ENCODE data around the gene CORT. TPM values are rescaled to one million over a fixed set of nuclear protein-coding genes. Genes with fewer than 3 reads are reported as not detected.
"Not testable (repeated sequence)": the region's sequence is repeated elsewhere in the genome, so short reads cannot be mapped to it uniquely, and the experiment has no call there.

CORT gene
- total RNA-seq, 1 experiment from 2014 or later, result not detected

DNA sequence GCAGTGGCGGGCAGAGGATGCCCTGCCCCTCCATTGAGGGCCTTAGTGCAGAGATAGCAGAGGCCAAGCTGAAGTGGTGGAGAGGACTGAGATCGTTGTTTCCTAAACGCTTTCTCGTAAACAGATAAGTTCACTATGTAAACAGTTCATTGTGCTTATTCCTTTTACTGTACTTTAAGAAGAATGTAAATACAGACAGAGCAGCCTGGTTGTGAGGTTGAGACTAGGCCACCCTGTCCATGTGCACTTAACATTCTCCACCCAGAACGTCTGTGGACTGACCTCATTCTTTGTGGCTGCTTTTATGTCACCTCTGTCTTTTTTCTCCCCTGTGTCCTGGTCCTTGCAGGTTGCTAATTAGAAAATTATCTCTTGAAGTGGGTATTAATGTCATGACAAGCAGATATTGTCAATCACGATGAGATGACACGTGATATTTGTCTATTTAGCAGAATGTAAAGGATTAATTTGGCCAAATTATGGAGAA lies 11.1 kb upstream of the CORT start:
- no peak for DNase-seq (ENCODE audit: low spot score)

DNA sequence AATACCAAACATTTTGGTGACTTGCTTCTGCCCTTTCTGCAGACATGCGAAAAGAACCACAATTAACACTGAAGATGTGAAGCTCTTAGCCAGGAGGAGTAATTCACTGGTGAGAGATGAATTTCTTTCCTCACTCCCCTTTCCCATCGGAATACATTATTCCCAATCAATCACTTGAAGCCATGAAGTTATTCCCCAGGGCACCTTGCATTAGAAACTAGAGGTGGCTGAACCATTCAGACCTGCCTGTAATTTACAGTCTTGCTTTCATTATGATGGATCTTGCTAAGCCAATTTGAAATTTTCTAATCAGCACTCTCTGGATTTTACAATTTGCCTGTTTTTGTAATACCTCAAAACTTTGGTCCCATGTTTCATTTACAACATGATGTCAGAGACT lies 9.5 kb upstream of the CORT start:
- no peak for DNase-seq (ENCODE audit: low spot score)

DNA sequence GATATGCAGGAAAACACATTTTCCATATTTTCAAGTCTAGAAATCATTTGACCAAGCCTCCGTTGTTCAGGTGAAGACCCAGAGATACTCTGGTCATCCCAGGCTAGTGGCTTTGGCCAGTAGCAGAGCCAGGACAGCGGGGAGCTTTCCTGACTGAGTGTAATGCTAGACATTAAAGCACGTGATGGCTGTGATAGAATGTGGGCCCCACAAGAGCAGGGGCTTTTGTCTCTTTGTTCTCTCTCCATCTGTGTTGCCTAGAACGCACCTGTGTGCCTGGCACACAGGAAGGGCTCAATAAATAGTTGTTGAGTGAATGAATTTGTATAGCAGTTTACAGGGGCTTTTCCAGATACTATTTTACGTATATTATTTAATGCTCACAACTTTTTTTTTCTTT lies 9.0 kb upstream of the CORT start:
- DNase-seq (ENCODE audit: low spot score), result no peak

DNA sequence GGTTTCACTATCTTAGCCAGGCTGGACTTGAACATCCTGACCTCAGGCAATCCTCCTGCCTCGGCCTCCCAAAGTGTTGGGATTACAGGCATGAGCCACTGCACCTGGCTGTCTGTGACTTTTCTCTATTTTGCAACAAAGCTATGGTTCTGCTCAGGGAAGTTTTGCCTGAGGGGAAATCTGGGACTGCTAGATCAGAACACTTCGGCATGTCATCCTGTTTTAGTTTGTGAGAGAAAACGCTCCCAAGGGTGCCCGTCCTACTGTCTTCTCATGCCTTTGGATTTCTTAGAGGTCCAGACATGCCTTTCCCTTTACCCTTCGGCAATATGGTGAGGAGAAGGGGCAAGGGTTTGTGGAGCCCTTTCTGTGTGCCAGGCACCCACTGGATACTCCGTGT lies 5.6 kb upstream of the CORT start:
- no peak for DNase-seq (ENCODE audit: low spot score)

DNA sequence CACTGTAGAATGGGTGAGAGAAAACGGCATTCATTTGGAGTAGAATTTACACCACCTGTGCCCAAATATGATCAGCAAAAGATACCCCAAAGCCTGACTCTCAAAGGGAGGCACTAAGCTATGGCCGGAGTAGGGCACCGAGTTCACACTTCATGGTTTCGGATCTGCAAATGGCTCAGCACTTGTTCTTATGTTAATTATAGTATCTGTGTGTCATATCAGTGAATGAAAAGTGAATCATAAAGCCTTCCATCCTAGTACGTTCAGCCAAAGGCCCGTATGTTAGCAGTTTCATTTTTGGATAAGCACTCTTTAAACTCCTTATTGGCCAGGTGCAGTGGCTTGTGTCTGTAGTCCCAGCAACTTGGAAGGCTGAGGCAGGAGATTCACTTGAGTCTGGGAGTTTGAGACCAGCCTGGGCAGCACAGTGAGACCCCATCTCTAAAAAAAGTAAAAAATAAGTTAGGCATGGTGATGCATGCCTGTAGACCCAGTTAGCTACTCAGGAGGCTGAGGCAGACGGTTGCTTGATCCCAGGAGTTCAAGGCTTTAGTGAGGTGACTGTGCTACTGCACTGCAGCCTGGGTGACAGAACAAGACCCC lies 4.9 kb upstream of the CORT start:
- DNase-seq (ENCODE audit: low spot score), result no peak

DNA sequence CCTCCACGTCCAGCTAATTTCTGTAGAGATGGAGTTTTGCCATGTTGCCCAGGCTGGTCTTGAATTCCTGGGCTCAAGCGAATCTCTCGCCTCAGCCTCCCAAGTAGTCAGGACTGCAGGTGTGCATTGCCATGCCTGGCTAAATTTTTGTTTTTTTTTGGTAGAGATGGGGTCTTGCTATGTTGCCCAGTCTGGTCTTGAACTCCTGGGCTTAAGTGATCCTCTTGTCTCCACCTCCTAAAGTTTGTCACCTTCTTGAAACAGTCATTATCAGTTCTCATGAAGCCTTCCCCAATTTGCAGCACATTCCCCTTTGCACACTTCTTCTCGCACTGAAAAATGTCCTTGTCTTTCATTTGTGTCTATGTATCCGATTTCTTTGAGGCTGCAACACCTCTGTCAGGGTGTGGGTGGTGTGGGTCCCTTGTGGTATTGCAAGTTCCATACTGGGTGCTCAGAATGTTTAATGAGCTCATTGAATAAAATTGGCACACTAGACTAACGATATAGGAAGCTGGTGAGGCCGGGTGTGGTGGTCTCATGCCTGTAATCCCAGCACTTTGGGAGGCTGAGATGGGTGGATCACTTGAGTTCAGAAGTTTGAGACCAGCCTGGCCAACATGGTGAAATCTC lies 2.9 kb upstream of the CORT start:
- no peak for DNase-seq (ENCODE audit: low spot score)

DNA sequence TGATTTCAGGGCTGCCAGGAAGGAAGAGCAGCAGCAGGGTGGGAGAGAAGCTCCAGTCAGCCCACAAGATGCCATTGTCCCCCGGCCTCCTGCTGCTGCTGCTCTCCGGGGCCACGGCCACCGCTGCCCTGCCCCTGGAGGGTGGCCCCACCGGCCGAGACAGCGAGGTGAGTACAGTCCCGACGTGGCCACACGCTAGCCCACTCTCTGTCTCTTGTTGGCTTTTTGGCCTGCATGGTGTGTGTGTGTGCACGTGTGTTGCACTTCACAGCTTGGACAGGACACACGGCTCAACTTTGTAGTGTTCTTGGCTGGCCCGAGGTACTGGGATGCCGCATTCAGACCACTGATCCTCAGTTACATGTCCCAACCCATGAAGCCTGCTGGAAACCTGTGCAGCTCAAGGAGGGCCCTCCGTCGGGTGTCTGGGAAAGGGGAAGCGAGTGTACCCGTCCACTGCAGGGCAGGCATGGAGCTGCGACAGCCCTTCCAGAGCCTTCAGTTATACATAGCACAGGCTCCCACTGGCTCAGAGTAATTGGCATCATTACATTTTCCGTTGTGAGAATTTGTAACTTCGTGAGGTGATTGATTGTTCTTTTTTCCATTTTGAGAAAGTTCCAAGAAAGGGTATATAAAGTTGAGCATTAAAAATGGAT lies 454 bp downstream of the CORT start:
- DNase-seq (ENCODE audit: low spot score), result no peak

DNA sequence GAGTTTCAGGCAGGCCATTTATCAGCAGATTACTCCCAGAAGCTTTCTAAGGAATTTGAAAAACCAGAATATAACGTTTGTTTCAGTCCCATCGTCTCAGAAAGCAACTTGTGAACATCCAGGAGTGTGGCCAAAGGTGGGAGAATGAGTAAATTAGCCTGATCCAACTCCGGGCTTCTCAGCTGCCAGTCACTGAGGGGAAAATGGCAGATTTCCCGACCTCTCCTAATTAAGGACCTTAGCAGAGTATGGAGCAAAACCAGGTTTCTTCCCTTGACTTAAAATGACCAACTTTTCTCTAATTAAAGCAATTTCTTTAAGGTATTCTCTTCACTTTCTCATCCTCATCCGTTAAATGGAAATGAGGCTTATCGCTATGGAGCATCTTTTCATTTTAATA lies 1.0 kb downstream of the CORT start:
- no peak for DNase-seq (ENCODE audit: low spot score)

DNA sequence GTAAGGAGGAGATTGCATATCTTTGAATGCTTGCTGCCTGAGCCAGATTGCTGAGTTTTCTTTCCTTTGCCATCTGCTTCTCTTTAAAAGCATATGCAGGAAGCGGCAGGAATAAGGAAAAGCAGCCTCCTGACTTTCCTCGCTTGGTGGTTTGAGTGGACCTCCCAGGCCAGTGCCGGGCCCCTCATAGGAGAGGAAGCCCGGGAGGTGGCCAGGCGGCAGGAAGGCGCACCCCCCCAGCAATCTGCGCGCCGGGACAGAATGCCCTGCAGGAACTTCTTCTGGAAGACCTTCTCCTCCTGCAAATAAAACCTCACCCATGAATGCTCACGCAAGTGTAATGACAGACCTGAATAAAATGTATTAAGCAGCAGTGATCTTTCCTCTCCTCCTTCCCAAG lies 1.5 kb downstream of the CORT start:
- no peak for DNase-seq (ENCODE audit: low spot score)

DNA sequence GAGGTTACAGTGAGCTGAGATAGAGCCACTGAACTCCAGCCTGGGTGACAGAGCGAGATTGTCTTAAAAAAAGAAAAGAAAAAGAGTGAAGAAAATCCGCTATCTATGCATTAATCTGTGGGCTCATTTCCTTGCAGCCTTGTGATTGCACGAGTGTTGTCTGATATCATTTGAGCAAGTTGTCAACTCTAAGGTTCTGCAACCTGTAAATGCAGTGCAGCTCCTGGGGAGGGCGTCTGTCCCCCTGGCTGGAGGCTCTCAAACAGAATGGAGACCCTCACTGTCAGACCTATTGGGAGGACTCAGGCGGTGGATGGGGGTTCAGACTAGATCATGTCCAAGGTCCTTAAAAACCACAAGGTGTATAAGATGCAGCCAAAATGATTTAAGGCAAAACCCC lies 6.2 kb downstream of the CORT start:
- no peak for DNase-seq (ENCODE audit: low spot score)

DNA sequence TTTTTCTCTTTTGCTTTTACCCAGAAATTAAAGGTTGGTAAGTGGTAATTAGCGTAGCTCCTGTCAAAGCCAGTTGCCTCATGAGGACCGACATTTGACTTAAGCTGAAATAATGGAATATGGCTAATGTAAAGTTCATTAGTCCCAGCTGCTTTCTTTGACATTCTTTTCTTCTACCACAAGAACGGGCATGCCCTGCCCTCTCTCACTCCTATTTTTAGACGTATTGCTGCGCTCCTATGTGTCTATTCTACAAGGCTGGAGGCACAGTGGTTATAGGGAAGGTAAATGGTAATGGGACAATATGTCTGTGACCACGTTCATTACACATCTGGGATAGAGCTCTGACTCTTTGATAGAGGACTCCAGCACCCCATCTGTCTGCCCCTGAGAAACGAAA lies 6.8 kb downstream of the CORT start:
- DNase-seq (ENCODE audit: low spot score), result no peak

DNA sequence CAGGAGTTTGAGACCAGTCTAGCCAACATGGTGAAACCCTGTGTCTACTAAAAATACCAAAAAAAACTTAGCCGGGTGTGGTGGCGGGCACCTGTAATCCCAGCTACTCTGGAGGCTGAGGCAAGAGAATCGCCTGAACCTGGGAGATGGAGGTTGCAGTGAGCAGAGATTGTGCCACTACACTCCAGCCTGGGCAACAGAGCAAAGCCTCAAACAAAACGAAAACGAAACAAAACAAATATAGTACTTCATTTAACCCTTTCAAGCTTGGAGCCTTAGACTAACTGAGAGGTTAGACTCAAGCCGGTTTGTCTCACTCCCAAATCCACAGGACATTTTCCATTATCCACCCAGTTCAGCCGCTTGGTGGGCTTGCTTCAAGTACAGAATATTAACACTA lies 7.6 kb downstream of the CORT start:
- not testable (repeated sequence) for DNase-seq (ENCODE audit: low spot score)

DNA sequence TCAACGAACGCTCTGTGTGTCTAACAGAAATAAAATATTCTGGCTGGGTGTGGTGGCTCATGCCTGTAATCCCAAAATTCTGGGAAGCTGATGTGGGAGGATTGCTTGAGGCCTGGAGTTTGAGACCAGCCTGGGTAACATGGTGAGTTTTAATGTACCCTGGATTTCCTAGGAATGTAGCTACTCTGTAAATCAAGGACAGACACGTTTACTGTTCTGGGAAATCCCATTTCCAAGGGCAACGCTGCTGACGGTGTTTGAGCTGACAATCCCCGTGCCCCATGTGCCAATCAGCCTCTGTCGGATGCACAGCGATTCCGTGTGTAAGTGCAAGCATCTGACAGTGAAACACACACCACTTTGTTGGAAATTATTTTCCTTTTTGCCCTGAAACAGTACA lies 8.0 kb downstream of the CORT start:
- DNase-seq (ENCODE audit: low spot score), result no peak

DNA sequence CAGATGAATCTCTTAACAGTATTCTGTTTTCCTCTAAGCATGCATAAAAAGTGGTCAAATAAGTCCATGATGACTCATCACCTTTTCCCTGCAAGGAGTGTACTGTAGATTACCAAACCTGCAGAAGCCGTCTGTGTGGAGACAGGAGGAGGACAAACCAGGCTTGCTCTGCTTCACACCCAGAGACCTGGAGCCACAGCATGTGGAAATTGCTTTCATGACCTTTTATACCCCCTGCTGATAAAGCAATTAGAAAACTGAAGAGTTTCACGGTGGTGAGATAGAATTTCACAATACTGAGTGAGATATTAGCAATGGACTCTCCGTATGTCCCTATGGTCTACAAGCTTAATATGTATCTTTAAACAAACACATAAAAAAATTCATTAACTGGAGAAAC lies 9.4 kb downstream of the CORT start:
- DNase-seq (ENCODE audit: low spot score), result peak; percentile 72

DNA sequence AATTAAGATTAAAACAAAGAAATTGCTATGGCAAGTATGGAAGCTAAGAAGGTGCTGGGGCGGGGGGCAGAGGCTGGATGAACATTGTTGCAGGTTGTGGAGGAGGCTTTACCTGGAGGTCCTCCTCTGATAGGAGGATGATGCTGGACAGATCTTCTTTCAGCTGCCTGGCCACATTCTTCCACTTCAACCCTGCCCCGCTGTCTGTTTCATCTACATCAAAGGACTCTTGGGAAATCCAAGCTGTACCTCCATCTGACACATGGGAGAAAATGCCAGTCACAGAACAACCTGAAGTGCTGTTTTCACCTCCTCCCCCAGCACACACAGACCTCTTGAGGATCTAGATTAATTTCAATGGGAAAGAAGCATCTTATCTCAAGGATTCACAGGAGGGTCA lies 17.2 kb downstream of the CORT start:
- no peak for DNase-seq (ENCODE audit: low spot score)

DNA sequence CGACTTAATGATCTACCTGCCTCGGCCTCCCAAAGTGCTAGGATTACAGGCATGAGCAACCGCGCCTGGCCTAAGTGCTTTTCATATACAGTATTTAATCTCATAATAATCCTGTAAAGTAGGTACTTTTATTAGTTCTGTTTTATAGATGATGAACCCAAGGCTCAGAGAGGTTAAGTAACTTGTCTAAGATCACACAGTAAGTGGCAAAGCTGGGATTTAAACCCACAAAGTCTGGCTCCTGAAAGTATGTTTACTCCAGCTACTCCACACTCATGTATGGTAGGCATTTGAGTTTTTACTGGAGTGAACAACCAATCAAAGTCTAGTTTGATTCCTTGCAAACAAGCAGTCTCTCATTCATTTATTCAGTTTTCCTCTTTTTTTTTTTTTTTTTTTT lies 20.2 kb downstream of the CORT start:
- DNase-seq (ENCODE audit: low spot score), result no peak

DNA sequence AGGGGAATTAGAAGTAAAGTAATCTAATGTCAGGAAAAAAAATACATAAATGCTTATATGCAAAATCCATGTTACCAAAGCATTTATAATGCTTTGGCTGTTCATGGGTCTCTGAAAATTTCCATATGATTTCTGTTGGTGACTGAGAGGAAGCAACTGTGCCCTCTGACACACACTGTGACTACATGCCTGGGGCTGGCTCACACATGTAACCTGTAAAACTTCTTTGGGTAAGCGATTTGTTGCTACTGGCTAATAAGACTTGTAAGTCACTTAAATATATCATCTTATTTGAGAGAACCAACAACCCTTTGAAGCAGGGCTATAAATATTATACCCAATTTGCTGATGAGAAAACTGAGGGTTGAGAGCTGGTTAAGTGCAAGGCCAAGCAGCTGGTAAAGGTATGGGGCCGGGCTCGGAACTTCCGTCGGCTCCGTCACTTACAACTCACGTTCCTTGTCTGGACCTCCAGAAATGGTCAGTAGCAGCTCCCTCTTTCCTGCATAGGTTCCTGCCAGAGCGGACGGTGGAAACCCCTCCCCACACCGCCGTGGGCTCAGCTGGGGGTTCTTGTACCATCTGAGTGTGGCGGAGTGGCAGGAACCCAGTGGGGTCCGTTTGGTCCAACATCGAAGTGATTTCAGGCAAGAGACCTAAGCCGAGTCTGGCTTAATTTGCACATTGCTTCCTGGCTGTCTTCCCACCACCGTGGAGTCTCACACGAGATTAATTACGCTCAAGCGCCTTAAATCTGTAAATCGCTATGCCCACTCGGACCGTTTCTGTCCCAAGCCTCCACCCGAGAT lies 21.8 kb downstream of the CORT start:
- DNase-seq (ENCODE audit: low spot score), result peak; percentile 7

DNA sequence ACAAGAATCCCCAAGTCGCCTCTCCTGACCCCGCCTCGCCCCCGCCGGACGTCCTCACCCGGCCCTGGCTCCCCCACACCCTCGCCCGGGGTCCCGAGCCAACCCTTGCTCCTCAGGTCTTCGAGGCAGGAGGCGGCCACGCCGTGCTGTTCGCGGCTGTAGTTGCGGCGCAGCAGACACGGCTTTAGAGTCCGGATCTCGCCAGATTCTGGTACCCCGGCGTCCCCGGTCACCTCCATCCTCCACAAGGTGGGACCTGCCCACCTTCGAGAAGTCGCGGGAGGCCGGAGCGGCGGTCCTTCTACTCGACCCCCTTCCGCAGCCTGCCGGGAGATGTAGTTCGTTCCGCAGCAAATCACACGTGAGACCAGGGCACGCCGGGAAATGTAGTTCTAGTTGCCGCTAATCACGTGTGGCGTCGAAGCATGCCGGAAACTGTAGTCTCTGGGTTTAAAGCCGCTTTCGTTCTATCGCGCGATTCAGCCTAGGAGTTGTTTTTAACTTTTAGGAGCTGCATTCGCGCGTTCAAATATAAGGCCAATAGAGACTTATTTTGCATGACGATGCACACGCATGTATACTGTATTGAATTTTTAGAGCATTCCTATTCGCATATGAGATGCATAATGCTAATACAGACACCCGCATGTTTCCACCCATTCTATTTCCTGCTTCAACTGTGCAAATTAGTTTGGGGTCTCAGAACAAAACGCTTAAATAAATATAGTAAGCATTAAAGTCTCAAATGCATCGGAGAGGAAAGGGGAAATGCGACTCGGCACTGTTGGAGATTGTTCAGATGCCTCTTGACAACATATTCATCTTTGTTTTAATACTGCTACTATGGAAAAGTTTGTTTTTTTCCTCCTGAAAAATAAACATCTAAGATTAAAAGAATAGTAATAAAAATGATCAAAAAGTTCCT lies 22.7 kb downstream of the CORT start, which contains the start of gene DFFA:
DFFA (minus strand) TSS at position 310 of the 925 bp plus-strand sequence; CDS start at position 239, 71 bp downstream.
- peak; percentile 86 for DNase-seq (ENCODE audit: low spot score)

DNA sequence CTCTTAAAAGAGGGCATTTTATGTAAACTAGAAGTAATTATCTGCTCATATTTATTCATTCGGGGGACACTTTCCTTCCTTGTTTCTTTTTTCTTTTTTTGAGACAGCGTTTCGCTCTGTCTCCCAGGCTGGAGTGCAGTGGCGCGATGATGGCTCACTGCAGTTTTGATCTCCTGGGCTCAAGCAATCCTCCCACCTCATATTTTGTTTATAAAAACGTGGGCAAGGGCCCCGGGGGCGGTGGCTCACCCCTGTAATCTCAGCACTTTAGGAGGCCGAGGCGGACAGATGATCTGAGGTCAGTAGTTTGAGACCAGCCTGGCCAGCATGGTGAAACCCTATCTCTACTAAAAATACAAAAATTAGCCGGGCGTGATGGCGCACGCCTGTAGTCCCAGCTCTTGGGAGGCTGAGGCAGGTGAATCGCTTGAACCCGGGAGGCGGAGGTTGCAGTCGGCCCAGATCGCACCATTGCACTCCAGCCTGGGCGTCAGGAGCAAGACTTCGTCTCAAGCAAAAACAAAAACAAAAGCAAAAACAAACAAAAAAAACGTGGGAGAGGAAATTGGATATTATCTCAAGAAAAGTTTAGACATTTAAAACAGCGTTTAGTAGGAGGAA lies 23.4 kb downstream of the CORT start:
- DNase-seq (ENCODE audit: low spot score), result no peak

DNA sequence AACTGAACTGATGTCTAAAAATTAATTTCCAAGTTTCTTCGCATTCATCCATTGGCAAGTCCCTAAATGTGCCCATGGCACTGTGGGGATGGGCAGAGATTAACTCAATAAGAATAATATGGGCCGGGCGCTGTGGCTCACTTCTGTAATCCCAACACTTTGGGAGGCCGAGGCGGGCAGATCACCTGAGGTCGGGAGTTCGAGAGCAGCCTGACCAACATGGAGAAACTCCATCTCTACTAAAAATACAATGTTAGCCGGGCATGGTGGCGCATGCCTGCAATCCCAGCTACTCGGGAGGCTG lies 24.4 kb downstream of the CORT start:
- not testable (repeated sequence) for DNase-seq (ENCODE audit: low spot score)

Data from A172 (cell line).